Neural crest cell (in vitro differentiated cells): ENCODE data around the gene PRR7. TPM values are rescaled to one million over a fixed set of nuclear protein-coding genes. Genes with fewer than 3 reads are reported as not detected.

Experiments
- DNase-seq: peaks from one replicate; pipeline ENCODE4 v3.0.0; 2021; ENCODE audit warnings: low read depth, mixed read lengths, low spot score
- H3K27ac Mint-ChIP-seq: one replicate; pipeline ENCODE4 v1.8.0; 2021; ENCODE audit warnings: mild to moderate bottlenecking, mixed read lengths; ENCODE audit not compliant: unreplicated experiment
- H3K27me3 Mint-ChIP-seq: 2 replicates; pipeline ENCODE4 v1.8.0; 2021; ENCODE audit warnings: low read depth, mild to moderate bottlenecking, mixed read lengths
- H3K36me3 Mint-ChIP-seq: 2 replicates; pipeline ENCODE4 v1.8.0; 2021; ENCODE audit warnings: low read depth, mild to moderate bottlenecking, mixed read lengths
- H3K4me1 Mint-ChIP-seq: 2 replicates; pipeline ENCODE4 v1.8.0; 2021; ENCODE audit warnings: mixed read lengths
- H3K4me3 Mint-ChIP-seq: one replicate; pipeline ENCODE4 v1.8.0; 2021; ENCODE audit warnings: mild to moderate bottlenecking, mixed read lengths
- H3K9me3 Mint-ChIP-seq: 2 replicates; pipeline ENCODE4 v1.8.0; 2021; ENCODE audit warnings: mixed read lengths
- CTCF ChIP-seq: fragments of 200-600 bp; sonication (generic); conservative IDR thresholded peaks from 2 replicates; pipeline ENCODE4 v1.5.0; 2021; ENCODE audit warnings: antibody characterized with exemption, mild to moderate bottlenecking
- total RNA-seq: library from RNA; stranded (reverse); gene quantifications from 2 replicates; pipeline ENCODE4 v1.2.1, GENCODE V29; 2021

Gene PRR7
- total RNA-seq, 1 donor from 2014 or later, result 19.0 TPM

GRCh38 chr5:177490311-177490991, 43.8 kb downstream of the PRR7 start:
- H3K4me1 Mint-ChIP-seq, result peaks cover 9% of the 10 kb centered on the region
- H3K4me3 Mint-ChIP-seq, result peak overlapping the region; percentile 15
- no peak for TF ChIP-seq CTCF
- H3K27me3 Mint-ChIP-seq, result no peaks in the 10 kb centered on the region
- H3K36me3 Mint-ChIP-seq, result peaks cover 2% of the 10 kb centered on the region
- H3K9me3 Mint-ChIP-seq, result no peaks in the 10 kb centered on the region
- H3K27ac Mint-ChIP-seq, result no peak overlapping the region
- DNase-seq, result no peak

- no peak overlapping the region for H3K4me3 Mint-ChIP-seq
- peaks cover 2% of the 10 kb centered on the region for H3K36me3 Mint-ChIP-seq
- no peak for TF ChIP-seq CTCF
- peak overlapping the region; percentile 75 for H3K27ac Mint-ChIP-seq
- H3K27me3 Mint-ChIP-seq, result no peaks in the 10 kb centered on the region
- no peaks in the 10 kb centered on the region for H3K9me3 Mint-ChIP-seq
- DNase-seq, result no peak
- H3K4me1 Mint-ChIP-seq, result peaks cover 15% of the 10 kb centered on the region
Observed at GRCh38 chr5:177490992-177491391, 44.4 kb downstream of the PRR7 start.

DNA sequence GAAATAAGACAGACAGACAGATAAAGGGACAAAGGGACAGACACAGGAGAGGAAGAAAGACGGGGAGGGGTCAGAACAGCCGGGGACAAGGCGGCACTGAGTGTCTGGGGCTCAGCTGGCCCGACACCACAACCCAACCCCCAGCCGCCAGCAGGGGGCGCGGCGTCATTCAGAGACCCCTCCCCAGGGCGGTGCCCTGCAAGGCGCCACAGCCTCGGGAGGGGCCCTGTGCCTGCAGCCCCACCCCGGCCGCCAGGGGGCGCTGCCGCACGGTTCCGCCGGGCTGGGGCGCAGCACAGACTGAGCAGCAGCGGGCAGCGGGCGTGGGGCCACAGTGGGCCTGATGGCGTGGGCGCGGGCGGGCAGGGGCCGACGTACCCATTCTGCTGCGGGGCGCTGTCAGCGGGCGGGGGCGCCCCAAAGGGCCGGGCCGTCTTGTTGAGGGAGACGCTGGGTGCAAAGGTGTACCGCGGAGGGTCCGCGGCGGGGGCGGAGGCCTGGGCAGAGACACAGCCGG, 44.9 kb downstream of the PRR7 start:
- peak; percentile 75 for DNase-seq
- Mint-ChIP-seq H3K27me3 (no peaks in the 10 kb centered on the region), H3K27ac (peak overlapping the region; percentile 75), H3K4me1 (peaks cover 19% of the 10 kb centered on the region), H3K9me3 (no peaks in the 10 kb centered on the region), H3K4me3 (no peak overlapping the region), H3K36me3 (peaks cover 2% of the 10 kb centered on the region)
- TF ChIP-seq CTCF, result peak; percentile 78

- Mint-ChIP-seq H3K9me3 (no peaks in the 10 kb centered on the region), H3K4me3 (peak overlapping the region; percentile 80), H3K36me3 (peaks cover 2% of the 10 kb centered on the region), H3K27me3 (no peaks in the 10 kb centered on the region), H3K4me1 (peaks cover 19% of the 10 kb centered on the region), H3K27ac (no peak overlapping the region)
- no peak for DNase-seq
- TF ChIP-seq CTCF, result no peak
Observed at GRCh38 chr5:177491983-177492746, 45.6 kb downstream of the PRR7 start.

GRCh38 chr5:177492841-177493240, 46.2 kb downstream of the PRR7 start:
- Mint-ChIP-seq H3K27me3 (peaks cover 3% of the 10 kb centered on the region), H3K4me3 (peak overlapping the region; percentile 80), H3K9me3 (no peaks in the 10 kb centered on the region), H3K36me3 (peaks cover 2% of the 10 kb centered on the region), H3K27ac (no peak overlapping the region), H3K4me1 (peaks cover 22% of the 10 kb centered on the region)
- no peak for DNase-seq
- no peak for TF ChIP-seq CTCF
